ENCODE data around the gene HNRNPL.

DNA sequence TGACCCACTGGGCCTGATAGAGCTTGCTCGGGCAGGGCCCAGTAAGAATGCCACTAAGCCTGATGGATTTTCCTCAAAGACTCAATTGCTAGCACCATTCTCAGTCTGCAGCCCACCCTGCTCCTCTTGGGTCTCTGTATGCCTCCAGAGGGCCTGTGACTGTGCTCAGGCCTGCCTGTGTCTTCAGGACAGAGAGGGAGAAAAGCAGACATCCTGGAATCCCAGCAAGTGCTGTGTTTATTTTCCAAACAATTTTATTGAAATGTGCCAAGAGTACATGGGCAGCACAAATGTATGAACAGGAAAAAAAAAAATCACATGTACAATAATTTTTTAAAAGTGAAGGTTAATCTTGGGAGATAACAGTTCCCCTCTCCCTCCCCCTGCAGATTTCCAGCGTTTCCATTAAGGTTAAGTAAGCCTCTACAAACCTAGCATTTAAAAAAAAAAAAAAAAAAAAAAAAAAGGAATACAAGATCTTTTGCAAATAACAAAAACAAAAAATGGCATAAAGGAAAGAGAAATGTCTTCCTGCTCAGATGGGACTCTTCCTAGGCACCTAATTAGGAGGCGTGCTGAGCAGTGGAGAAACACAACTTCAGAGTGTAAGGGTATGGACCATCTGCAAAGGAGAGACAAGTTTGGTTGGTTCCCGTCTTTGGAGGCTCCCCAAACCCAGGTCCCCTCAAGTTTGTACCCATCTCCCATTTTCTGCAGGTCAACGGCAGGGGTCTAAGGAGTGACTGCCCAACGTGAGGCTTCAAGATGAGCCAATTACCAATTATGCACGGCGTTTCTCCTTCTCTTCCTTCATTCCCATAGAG, 13.4 kb downstream of the HNRNPL start:
- TF ChIP-seq, protein P1, sequence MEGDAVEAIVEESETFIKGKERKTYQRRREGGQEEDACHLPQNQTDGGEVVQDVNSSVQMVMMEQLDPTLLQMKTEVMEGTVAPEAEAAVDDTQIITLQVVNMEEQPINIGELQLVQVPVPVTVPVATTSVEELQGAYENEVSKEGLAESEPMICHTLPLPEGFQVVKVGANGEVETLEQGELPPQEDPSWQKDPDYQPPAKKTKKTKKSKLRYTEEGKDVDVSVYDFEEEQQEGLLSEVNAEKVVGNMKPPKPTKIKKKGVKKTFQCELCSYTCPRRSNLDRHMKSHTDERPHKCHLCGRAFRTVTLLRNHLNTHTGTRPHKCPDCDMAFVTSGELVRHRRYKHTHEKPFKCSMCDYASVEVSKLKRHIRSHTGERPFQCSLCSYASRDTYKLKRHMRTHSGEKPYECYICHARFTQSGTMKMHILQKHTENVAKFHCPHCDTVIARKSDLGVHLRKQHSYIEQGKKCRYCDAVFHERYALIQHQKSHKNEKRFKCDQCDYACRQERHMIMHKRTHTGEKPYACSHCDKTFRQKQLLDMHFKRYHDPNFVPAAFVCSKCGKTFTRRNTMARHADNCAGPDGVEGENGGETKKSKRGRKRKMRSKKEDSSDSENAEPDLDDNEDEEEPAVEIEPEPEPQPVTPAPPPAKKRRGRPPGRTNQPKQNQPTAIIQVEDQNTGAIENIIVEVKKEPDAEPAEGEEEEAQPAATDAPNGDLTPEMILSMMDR (IDR thresholded peaks at IDR 0.05; ENCODE audit: low read depth, low read length, poor library complexity, severe bottlenecking), result no peak
- TF ChIP-seq EZH2phosphoT487 (IDR thresholded peaks at IDR 0.05; ENCODE audit: borderline replicate concordance, low read length), result no peak
